Measurements from ENCODE around the gene CXCR6.

Gene CXCR6

DNA sequence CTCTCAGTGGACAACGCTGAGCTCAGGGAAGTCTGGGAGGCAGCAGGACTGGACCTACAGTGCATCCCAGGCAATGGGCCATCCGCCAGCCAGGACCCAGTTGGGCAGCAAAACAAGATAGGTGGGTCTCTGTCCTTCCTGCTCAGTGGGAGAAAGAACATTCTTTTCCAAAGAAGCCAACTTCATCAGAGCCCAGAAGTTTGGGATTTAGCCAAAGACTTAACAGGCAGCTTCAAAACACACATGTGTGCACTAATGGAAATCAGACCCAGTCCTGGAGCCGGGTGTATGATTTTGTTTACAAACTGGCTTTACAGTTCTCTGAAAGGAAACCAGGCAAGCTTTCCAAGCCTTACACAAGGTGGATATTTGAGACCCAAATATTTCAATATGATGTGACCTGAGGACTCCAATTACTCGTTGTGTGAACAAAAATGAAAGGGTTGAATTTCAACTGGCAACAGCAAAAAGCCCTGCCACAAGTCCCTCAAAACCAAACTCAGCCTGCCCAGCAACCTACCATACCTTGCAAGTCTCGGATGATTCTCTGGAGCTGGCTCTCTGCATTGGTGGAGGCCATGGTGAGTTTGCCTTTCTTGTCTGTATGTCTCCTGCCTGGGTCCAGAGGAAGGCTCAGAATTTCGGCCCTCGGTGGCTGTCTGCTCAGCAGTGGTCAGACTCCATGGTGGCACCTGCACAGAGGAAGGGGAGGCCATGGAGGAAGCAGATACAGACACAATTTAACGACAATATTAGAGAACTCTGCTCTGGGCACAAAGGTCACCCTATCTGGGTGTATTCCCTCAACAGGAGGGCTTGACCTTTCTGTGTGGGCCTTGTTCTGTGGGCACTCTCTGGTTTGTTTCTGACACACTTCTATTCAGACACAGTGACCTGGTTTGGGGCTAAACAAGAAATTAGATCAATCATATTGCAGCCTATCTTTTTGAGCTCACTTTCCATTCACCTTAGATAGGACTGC lies 41.4 kb downstream of the CXCR6 start:
- Histone ChIP-seq H3K27me3 (ENCODE audit: insufficient read depth, low read length) (no peaks in the 10 kb centered on the region), H2AFZ (ENCODE audit: low read depth, low read length) (no peak overlapping the region), H3K36me3 (ENCODE audit: insufficient read depth, low read length) (peaks cover 43% of the 10 kb centered on the region), H3K4me3 (ENCODE audit: low read length) (no peak overlapping the region), H3K4me1 (ENCODE audit: insufficient read depth, low read length) (peaks cover 9% of the 10 kb centered on the region), H3K9me3 (ENCODE audit: low read length) (no peaks in the 10 kb centered on the region)

DNA sequence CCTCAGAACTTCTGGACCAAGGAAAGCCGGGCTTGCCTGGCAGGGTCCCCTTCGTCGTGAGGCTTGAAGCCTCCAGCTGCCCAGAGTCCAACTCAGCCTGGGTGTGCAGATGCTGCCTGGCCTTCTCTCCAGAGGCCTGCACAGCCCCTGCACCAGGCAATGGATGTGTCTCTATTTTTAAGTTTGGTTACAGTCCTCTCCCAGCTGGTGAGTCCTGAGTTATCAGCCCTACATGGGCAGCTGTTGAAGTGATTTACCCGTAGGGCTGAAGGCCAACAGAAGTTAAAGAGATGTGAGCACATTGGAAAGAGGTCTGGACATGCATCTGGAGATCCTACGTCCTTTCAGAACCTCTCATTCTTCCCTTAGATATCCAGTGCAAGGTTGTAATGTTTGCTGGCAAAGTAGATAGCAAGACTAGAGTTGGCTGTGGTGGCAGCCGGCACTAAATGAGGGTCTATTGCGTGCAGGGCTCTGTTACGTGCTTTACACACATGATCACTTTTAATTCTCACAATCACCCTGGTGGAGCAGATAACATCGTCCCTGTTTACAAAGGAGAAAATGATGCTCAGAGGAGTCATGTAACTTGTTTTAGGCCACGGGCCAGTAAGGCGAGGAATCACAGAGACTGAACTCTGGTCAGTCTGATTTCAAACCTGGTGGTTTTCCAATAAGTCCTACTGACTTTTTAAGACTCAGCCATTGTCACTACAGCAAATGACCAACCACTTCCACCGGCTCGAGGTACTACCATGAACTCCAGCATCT lies 42.5 kb downstream of the CXCR6 start:
- Histone ChIP-seq H3K27me3 (ENCODE audit: insufficient read depth, low read length) (no peaks in the 10 kb centered on the region), H3K4me1 (ENCODE audit: insufficient read depth, low read length) (peaks cover 9% of the 10 kb centered on the region), H3K9me3 (ENCODE audit: low read length) (no peaks in the 10 kb centered on the region), H2AFZ (ENCODE audit: low read depth, low read length) (no peak overlapping the region), H3K36me3 (ENCODE audit: insufficient read depth, low read length) (peaks cover 40% of the 10 kb centered on the region), H3K4me3 (ENCODE audit: low read length) (no peak overlapping the region)

DNA sequence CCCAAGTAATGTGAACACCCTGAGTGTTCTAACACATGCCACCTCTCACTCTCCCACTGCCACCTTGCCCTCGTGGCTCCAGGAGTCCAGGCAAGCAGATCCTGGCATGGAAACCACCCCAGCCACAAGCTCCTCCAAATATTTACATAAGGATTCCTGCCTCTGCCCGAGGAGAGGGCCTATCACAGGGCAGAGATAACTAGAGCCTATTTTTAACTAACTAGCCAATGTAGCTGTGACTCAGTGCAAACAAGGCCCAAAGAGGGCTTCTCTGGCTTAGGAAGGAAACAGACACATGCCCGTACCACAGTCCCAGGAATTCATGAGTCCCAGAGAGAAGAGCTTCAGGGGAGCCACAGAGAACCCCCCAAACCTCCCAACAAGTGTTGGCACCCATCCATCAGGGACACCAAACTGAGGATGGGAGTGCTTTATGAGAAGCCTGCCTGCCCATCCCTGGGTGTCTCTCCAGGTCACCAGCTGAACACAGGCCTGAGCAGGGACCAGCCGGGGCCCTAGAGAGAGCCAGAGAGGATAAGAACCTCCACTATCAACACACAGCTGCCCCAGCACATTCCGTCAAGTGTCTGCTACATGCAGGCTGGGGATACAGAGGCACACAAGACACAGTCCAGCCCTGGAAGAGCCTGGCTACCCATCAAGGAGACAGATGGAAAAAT lies 43.2 kb downstream of the CXCR6 start:
- no peaks in the 10 kb centered on the region for H3K9me3 ChIP-seq (ENCODE audit: low read length)
- H3K36me3 ChIP-seq (ENCODE audit: insufficient read depth, low read length): peaks cover 33% of the 10 kb centered on the region
- no peak overlapping the region for H2AFZ ChIP-seq (ENCODE audit: low read depth, low read length)
- H3K4me1 ChIP-seq (ENCODE audit: insufficient read depth, low read length): peaks cover 9% of the 10 kb centered on the region
- no peak overlapping the region for H3K4me3 ChIP-seq (ENCODE audit: low read length)
- H3K27me3 ChIP-seq (ENCODE audit: insufficient read depth, low read length): no peaks in the 10 kb centered on the region

DNA sequence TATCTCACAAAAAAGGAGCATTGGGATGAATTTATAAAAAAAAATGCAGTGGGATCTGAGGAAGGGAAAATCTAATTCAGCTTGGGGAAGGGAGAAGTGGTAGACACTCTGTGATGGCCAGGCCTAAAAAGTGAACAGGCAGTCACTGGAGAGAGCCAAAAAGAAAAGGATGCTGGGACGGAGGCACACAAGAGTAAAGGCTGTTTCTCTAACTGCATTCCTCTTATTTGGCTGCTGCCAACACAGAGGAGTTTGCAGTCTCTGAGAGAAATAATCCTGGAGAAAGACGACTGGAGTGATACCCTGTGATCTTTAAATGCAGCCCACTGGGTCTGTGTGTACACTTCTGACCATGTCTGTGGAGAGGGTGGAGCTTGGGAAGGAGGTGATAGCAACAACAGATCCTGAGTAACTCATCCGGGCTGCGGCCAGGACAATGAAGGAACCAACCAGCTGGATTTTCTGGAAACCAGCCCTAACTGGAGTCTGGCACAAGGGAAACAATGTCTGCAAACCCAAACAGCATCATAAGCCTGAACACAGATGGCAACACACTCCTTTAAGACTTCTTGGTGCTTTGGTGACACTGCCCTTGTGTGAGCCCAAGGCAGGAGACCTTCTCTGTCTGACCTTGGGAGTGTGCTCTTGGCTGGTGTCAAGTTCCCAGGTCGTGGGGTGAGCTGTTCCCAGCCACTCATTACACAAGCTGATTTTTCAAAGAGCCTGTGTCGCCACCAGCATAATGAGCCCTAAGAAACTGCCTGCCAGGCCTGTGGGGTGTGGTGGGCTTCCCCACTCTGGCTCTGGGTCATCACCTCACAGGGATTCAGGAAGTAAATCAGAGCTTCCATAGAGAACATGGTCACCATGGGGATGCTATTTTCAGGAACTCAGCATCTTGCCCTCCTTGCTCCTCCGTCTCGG lies 44.4 kb downstream of the CXCR6 start:
- H3K9me3 ChIP-seq (ENCODE audit: low read length): no peaks in the 10 kb centered on the region

DNA sequence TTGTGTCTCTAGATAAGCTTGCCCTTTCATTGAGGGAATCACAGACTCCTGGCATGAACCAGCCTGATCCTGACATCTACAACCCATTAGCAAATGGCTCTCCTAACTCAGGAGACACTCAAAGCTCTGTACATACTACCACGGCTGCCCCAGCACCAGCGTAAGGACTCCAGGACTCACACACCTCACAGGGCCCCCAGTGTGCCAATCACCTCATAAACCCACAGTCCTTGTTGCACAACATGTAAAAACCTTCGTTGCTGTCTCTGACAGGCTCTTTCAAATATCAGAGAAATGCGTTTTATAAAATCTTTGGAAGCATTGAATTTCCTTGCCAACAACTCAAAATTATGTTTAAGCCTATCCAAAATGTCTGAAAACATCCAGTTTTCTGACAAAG lies 45.1 kb downstream of the CXCR6 start:
- H2AFZ ChIP-seq (ENCODE audit: low read depth, low read length): no peak overlapping the region

More for the DNA sequence above, 44.4 kb downstream of the CXCR6 start:
- Histone ChIP-seq H3K27me3 (ENCODE audit: insufficient read depth, low read length) (no peaks in the 10 kb centered on the region), H3K4me3 (ENCODE audit: low read length) (no peak overlapping the region), H3K4me1 (ENCODE audit: insufficient read depth, low read length) (peaks cover 9% of the 10 kb centered on the region), H2AFZ (ENCODE audit: low read depth, low read length) (no peak overlapping the region), H3K36me3 (ENCODE audit: insufficient read depth, low read length) (peaks cover 24% of the 10 kb centered on the region)

DNA sequence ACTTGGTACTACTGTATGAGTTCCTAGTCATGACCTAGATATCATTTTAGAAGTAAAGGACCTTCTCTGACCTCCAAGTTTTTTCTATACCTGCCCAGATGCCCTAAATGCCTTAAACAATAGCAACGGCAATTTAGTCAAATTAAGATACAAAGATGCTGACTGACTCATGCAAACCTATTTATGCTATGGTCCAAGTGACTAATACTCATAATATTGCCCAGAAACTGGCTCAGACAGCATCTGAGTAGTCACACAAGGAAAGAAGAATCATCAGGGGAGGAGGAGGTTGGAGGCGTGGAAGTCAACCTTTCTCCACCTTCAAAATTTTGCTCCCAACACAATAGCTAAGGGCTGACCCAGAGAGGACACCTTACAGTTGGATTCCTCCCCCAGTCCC lies 45.5 kb downstream of the CXCR6 start:
- H3K9me3 ChIP-seq (ENCODE audit: low read length): no peaks in the 10 kb centered on the region
- H3K4me1 ChIP-seq (ENCODE audit: insufficient read depth, low read length): peaks cover 9% of the 10 kb centered on the region
- peaks cover 12% of the 10 kb centered on the region for H3K36me3 ChIP-seq (ENCODE audit: insufficient read depth, low read length)
- H3K4me3 ChIP-seq (ENCODE audit: low read length): no peak overlapping the region
- H3K27me3 ChIP-seq (ENCODE audit: insufficient read depth, low read length): no peaks in the 10 kb centered on the region
- no peak overlapping the region for H2AFZ ChIP-seq (ENCODE audit: low read depth, low read length)

More for the DNA sequence above, 45.1 kb downstream of the CXCR6 start:
- no peaks in the 10 kb centered on the region for H3K9me3 ChIP-seq (ENCODE audit: low read length)
- H3K4me3 ChIP-seq (ENCODE audit: low read length): no peak overlapping the region
- H3K4me1 ChIP-seq (ENCODE audit: insufficient read depth, low read length): peaks cover 9% of the 10 kb centered on the region
- no peaks in the 10 kb centered on the region for H3K27me3 ChIP-seq (ENCODE audit: insufficient read depth, low read length)
- peaks cover 16% of the 10 kb centered on the region for H3K36me3 ChIP-seq (ENCODE audit: insufficient read depth, low read length)

DNA sequence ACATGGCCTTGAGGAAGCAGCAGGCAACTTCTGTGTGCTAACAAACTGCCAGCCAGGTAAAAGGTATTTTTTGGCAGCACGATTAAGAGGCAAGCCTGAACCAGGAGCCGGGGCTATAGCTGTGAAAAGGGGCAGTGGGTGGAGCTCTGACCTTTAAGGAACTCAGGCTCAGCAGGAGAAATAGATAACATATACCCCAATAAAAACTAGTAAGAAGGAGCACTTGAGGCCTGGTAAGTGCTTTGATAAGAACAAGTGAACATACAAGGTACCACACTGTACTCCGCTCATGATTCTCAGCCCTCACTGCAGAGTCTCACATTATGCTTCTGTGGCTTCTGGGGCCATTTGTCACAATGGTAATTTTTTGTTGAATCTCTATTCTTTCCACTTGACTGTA lies 46.9 kb downstream of the CXCR6 start:
- no peaks in the 10 kb centered on the region for H3K36me3 ChIP-seq (ENCODE audit: insufficient read depth, low read length)
- no peak overlapping the region for H3K4me3 ChIP-seq (ENCODE audit: low read length)
- H3K4me1 ChIP-seq (ENCODE audit: insufficient read depth, low read length): peaks cover 14% of the 10 kb centered on the region
- no peaks in the 10 kb centered on the region for H3K9me3 ChIP-seq (ENCODE audit: low read length)
- no peak overlapping the region for H2AFZ ChIP-seq (ENCODE audit: low read depth, low read length)
- H3K27me3 ChIP-seq (ENCODE audit: insufficient read depth, low read length): no peaks in the 10 kb centered on the region

DNA sequence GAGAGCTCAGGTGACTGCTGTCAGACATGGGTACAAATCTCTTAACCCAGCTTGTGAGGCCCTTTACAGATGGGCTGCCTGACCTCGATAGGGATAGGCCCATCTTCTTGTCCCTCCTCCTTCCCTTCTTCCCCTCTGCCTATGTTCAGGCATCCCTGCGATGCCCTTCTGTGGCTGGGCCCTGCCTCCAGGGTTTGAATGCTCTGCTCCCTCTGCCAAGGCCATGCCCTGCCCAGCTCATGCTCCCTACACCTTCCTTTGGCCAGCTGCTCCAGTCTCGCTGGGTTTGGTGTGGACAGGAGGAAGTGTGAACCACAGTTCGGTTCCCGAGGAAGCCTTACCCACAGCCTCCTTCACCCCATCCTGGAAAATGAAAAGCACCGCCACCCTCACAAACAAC lies 48.1 kb downstream of the CXCR6 start:
- Histone ChIP-seq H3K27me3 (ENCODE audit: insufficient read depth, low read length) (no peaks in the 10 kb centered on the region), H3K4me1 (ENCODE audit: insufficient read depth, low read length) (peaks cover 19% of the 10 kb centered on the region), H3K36me3 (ENCODE audit: insufficient read depth, low read length) (no peaks in the 10 kb centered on the region), H3K9me3 (ENCODE audit: low read length) (no peaks in the 10 kb centered on the region), H3K4me3 (ENCODE audit: low read length) (no peak overlapping the region), H2AFZ (ENCODE audit: low read depth, low read length) (no peak overlapping the region)

DNA sequence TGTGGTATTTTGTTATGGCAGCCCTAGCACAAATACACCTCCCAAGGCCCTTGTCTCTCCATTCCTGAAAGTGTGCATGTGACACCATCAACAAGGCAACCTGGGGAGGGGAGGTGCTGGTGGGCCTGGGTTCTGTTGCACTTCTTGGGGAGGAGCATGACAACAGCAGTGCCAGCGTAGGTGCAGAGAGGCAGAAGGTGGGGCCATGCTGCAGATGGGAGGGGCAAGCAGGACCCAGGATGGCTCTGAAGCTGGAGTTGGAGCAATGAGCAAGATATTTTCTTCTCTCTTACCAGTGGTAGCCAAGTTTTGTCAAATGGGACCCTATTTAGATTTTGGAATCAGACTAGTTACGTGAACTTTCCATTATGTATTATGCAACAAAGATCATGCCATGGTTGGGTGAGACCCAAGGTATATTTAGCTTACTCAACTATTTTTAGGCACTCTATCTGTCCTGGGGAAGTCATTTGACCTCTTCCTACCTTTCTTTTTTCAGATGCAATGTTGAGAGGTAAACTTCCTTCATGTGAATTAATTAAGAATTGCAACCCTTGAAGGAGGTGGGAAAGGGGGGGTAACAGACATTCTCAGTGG lies 49.0 kb downstream of the CXCR6 start:
- Histone ChIP-seq H3K4me1 (ENCODE audit: insufficient read depth, low read length) (peaks cover 19% of the 10 kb centered on the region), H3K27me3 (ENCODE audit: insufficient read depth, low read length) (no peaks in the 10 kb centered on the region), H3K9me3 (ENCODE audit: low read length) (no peaks in the 10 kb centered on the region), H3K36me3 (ENCODE audit: insufficient read depth, low read length) (no peaks in the 10 kb centered on the region), H3K4me3 (ENCODE audit: low read length) (no peak overlapping the region), H2AFZ (ENCODE audit: low read depth, low read length) (no peak overlapping the region)

DNA sequence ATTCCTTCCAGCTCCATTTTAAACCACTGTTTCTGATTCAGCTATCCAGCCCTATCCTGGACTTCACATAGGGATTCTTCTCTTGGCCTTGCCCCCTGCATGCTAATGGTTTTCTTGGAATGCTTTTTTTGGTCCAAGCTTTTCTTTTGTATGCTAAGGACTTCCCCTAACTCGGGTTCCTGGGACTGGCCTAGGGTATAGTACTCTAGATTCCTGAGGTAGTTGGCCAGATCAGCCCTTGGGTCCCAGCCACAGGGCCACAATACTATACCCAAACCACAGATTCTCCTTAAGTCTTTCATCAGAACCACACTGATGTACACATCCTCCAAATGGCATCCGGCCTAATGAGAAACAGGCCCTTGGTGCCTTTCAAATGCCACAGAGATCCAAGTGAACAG lies 49.6 kb downstream of the CXCR6 start:
- Histone ChIP-seq H2AFZ (ENCODE audit: low read depth, low read length) (no peak overlapping the region), H3K4me1 (ENCODE audit: insufficient read depth, low read length) (peaks cover 16% of the 10 kb centered on the region), H3K36me3 (ENCODE audit: insufficient read depth, low read length) (no peaks in the 10 kb centered on the region), H3K27me3 (ENCODE audit: insufficient read depth, low read length) (no peaks in the 10 kb centered on the region), H3K4me3 (ENCODE audit: low read length) (no peak overlapping the region), H3K9me3 (ENCODE audit: low read length) (no peaks in the 10 kb centered on the region)

DNA sequence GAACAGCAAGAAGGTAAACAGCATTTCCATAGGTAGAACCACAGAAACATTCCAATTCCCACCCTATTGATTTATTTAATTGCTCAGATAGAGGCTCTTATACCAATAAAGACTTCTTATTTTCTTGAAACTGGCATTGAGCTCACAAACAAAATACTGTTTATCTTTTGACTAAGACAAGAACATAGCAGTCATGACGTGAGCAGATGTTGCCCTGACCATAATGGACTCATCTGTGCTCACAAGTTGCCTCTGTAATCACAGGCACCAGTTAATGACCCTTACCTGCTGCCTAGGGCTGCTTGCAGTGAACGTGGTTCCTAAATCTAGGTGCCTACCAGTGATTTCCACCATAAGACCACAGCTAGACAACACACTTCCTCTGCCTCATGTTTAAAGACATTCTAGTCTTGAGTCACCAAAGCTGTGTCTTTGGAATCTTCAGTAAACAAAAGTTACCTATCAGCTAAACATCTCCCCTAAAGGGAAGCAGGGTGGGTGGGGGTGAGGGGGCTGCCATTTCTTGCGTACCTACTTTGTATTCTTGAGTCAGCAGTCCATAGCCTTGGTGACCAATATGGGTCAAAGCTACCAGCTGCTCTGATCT lies 50.3 kb downstream of the CXCR6 start:
- Histone ChIP-seq H3K36me3 (ENCODE audit: insufficient read depth, low read length) (no peaks in the 10 kb centered on the region), H3K4me1 (ENCODE audit: insufficient read depth, low read length) (peaks cover 10% of the 10 kb centered on the region), H2AFZ (ENCODE audit: low read depth, low read length) (no peak overlapping the region), H3K27me3 (ENCODE audit: insufficient read depth, low read length) (peaks cover under 1% of the 10 kb centered on the region), H3K4me3 (ENCODE audit: low read length) (no peak overlapping the region), H3K9me3 (ENCODE audit: low read length) (no peaks in the 10 kb centered on the region)
